Kidney epithelial cell (primary cell): ENCODE results near the gene THAP2. TPM values are rescaled to one million over a fixed set of nuclear protein-coding genes. Genes with fewer than 3 reads are reported as not detected.

Source experiments
- DNase-seq: peaks from one replicate; pipeline ENCODE4 v3.0.0-alpha.2; 2010; ENCODE audit warnings: low read depth
- H3K27me3 ChIP-seq: 2 replicates; pipeline ENCODE4 v1.6.0; 2011; ENCODE audit warnings: low read length; ENCODE audit not compliant: control insufficient read depth, insufficient read depth
- H3K36me3 ChIP-seq: 2 replicates; pipeline ENCODE4 v1.5.1; 2011; ENCODE audit warnings: low read length; ENCODE audit not compliant: control insufficient read depth, insufficient read depth
- H3K4me3 ChIP-seq: 2 replicates; pipeline ENCODE4 v1.5.1; 2011; ENCODE audit warnings: low read depth, mild to moderate bottlenecking, control low read depth, low read length
- total RNA-seq: library from RNA; depleted of rRNA; stranded (reverse); fragments of >200 nt; gene quantifications from 2 replicates; pipeline ENCODE4 v1.2.3, GENCODE V29; 2015
- TF ChIP-seq, protein P1 (sequence below): IDR thresholded peaks from 2 replicates; pipeline ENCODE4 v1.5.1; 2011; ENCODE audit warnings: mild to moderate bottlenecking, moderate library complexity, low read length, control low read depth, inconsistent platforms; ENCODE audit not compliant: insufficient read depth, poor library complexity, severe bottlenecking

THAP2 gene
- total RNA-seq, 1 donor from 2014 or later = 4.1 TPM

DNA sequence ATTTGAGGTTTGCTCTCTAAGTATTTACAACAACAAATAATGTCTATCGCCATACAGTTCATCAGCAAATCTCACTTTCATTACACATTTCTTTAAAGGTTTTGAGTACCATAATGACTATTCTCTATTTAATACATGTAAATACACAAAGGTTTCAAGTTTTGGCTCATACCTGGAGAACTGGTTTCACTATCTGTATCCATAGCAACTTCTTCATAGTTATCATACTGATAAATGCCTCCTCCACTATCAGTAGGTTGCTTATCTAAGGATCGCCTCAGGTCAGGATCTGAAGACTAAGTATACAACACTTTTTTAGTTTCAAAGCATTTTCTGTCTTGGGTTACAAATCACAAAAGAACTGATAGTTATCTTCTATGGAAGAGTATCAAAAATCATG lies 21.8 kb upstream of the THAP2 start:
- no peak for DNase-seq
- H3K4me3 ChIP-seq = no peak overlapping the region
- H3K27me3 ChIP-seq = no peaks in the 10 kb centered on the region
- TF ChIP-seq, protein P1, sequence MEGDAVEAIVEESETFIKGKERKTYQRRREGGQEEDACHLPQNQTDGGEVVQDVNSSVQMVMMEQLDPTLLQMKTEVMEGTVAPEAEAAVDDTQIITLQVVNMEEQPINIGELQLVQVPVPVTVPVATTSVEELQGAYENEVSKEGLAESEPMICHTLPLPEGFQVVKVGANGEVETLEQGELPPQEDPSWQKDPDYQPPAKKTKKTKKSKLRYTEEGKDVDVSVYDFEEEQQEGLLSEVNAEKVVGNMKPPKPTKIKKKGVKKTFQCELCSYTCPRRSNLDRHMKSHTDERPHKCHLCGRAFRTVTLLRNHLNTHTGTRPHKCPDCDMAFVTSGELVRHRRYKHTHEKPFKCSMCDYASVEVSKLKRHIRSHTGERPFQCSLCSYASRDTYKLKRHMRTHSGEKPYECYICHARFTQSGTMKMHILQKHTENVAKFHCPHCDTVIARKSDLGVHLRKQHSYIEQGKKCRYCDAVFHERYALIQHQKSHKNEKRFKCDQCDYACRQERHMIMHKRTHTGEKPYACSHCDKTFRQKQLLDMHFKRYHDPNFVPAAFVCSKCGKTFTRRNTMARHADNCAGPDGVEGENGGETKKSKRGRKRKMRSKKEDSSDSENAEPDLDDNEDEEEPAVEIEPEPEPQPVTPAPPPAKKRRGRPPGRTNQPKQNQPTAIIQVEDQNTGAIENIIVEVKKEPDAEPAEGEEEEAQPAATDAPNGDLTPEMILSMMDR = no peak
- H3K36me3 ChIP-seq = peaks cover 1% of the 10 kb centered on the region

DNA sequence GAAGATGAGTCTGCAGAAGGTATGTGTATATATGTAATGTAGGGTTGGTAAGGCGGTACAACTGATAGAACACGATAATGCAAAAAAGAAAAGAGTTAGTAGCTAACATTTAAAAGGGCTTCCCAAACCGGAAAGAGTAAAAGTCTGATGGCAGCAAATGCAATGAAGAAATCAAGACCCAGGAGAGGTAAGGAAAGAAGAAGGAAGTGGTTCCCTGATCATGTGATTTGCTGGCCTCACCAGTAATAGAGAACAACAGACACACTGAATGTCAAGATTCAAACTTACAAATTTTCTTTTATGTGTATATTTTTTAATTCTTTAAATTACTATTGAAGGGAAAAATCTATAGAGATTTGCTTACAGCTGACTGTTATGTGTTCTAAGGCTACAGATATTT lies 18.8 kb upstream of the THAP2 start:
- H3K27me3 ChIP-seq = no peaks in the 10 kb centered on the region
- TF ChIP-seq, protein P1 = no peak
- peaks cover 1% of the 10 kb centered on the region for H3K36me3 ChIP-seq
- DNase-seq = no peak
- no peak overlapping the region for H3K4me3 ChIP-seq

DNA sequence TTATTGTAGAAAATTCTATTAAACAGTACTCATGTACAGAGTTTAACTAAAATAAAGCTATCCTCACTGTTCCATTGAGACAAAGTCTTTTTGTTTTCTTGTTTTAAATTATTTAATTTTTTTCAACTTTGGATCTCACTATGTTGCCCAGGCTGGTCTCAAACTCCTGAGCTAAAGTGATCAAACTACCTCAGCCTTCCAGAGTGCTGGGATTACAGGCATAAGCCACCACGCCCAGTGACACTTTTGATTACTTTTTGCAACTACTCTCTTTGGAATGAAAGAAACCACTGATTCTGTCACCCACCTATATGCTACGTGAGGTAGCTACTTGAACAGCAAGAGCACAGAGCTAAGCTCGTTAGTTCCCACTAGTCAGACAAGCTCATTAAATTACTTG lies 17.6 kb upstream of the THAP2 start:
- Histone ChIP-seq H3K27me3 (no peaks in the 10 kb centered on the region), H3K36me3 (peaks cover 1% of the 10 kb centered on the region), H3K4me3 (no peak overlapping the region)
- TF ChIP-seq, protein P1 = no peak
- no peak for DNase-seq

DNA sequence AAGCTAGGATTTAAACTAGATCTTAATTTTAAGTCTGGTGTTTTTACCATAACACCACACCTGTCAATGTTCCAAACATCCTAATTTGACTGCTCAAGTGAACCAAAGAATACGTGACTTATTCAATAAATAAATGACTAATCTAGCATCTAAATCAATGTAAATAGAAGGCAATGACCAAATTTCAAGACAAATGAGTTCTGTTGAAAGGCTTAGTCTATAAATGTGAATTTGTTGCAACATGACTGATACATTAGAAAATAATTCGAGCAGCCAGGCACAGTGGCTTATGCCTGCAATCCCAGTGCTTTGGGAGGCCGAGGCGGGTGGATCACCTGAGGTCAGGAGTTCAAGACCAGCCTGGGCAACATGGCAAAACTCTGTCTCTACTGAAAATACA lies 15.6 kb upstream of the THAP2 start:
- Histone ChIP-seq H3K27me3 (no peaks in the 10 kb centered on the region), H3K36me3 (peaks cover 1% of the 10 kb centered on the region), H3K4me3 (no peak overlapping the region)
- TF ChIP-seq, protein P1 = no peak
- no peak for DNase-seq

DNA sequence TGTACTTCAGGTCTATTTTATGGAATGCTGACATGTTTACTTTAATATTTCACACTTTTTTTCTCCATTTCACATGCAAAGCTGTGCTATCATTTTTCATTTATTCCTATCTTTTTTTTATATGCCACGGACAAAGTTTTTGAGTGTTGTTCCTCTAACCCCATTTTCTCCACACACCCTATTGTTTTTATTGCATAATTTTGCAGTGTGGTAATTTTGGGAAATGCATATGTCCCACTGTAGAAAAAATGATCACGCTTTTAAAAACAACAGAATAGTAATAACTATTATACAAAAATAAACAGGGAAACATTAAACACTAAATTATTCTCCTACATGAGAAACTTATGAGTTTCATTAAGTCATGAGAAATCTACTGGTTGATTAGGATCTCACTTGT lies 14.7 kb upstream of the THAP2 start:
- no peaks in the 10 kb centered on the region for H3K27me3 ChIP-seq
- H3K4me3 ChIP-seq = no peak overlapping the region
- peaks cover 1% of the 10 kb centered on the region for H3K36me3 ChIP-seq
- TF ChIP-seq, protein P1 = no peak
- no peak for DNase-seq

DNA sequence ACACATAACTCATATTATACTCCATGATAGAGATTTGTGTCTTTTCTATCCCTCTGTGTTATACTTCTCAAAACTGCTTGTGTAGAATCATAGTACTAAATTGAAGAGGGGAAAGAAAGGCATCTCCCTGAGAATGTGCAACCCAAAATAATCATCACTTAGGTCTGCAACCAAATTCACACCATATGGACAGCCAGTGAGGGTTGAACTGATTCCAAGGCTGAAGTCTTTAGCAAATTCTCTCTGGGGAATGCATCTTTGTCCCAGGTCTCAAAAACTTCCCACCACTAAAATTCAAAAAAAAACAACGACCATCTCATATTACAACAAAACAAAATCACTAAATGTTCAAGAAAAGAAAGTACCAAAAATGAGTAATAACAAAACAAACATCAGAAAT lies 11.4 kb upstream of the THAP2 start:
- TF ChIP-seq, protein P1 = no peak
- Histone ChIP-seq H3K27me3 (no peaks in the 10 kb centered on the region), H3K4me3 (no peak overlapping the region), H3K36me3 (no peaks in the 10 kb centered on the region)
- no peak for DNase-seq
